ENCODE results near the gene MACROH2A2. TPM values are rescaled to one million over a fixed set of nuclear protein-coding genes. Genes with fewer than 3 reads are reported as not detected.
"Not testable (repeated sequence)": the region's sequence is repeated elsewhere in the genome, so short reads cannot be mapped to it uniquely, and the experiment has no call there.

MACROH2A2 gene
- total RNA-seq, 1 experiment from 2014 or later: 1.8 TPM

DNA sequence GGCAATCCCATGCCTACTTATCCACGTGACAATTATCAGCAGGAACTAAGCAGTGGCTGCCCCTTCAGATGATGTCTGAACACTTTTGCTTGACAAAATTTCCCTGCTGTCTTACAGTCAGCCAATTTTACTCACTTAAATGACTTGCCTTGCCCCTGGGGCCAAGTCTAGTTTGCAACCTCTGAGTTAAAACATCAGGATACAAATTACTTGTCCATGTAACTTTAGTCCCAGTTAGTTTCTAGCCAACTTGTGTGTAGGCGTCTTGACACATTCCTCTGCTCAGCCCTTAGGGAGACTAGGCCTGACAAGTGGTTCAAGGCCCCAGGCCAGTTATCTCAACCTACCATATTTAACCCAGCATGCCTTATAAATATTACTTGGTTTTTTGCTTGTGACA lies 105.5 kb downstream of the MACROH2A2 start:
- DNase-seq (ENCODE audit: low read depth): no peak

- not testable (repeated sequence) for DNase-seq (ENCODE audit: low read depth)
Measured at GRCh38 chr10:70159366-70159765, 106.7 kb downstream of the MACROH2A2 start.

DNA sequence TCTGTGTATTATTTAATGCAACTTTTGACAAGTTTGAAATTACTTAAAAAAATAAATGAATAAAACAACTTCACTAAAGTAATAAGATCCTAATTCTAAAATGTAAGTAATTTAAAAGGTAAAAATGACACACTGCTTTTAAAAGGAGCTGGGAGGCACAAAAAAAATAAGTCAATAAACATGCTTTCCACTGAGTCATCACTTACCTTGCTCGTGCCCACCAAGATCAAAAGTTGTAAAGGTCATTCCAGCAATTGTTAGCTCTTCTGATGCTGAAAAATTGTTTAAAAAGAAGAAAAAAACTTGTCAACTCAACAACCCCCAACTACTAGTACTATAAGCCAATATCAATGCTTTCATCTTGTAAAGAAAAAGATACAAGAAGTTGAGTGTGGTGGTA lies 108.2 kb downstream of the MACROH2A2 start:
- DNase-seq (ENCODE audit: low read depth): no peak

Other genes starting within 250 kb of the MACROH2A2 start
- gene AIFM2, start 80.0 kb downstream of the MACROH2A2 start, total RNA-seq (2014; rRNA removed; shearing (Covaris generic)): 7.0 and 8.1 TPM in 2 replicates
- gene TYSND1, start 93.9 kb downstream of the MACROH2A2 start, total RNA-seq (2014; rRNA removed; shearing (Covaris generic)): 5.5 and 8.2 TPM in 2 replicates
- gene SAR1A, start 117.7 kb downstream of the MACROH2A2 start, total RNA-seq (2014; rRNA removed; shearing (Covaris generic)): 88.5 and 98.5 TPM in 2 replicates
- gene PPA1, start 180.6 kb downstream of the MACROH2A2 start, total RNA-seq (2014; rRNA removed; shearing (Covaris generic)): 126 and 150 TPM in 2 replicates
- gene NPFFR1, start 231.2 kb downstream of the MACROH2A2 start, total RNA-seq (2014; rRNA removed; shearing (Covaris generic)): not detected in 2 replicates

Measured in RPMI7951 (cell line).